ENCODE data around the gene EXOC3. TPM values are rescaled to one million over a fixed set of nuclear protein-coding genes. Genes with fewer than 3 reads are reported as not detected.

Gene EXOC3
- total RNA-seq, 1 experiment from 2014 or later, result 60.1 TPM

DNA sequence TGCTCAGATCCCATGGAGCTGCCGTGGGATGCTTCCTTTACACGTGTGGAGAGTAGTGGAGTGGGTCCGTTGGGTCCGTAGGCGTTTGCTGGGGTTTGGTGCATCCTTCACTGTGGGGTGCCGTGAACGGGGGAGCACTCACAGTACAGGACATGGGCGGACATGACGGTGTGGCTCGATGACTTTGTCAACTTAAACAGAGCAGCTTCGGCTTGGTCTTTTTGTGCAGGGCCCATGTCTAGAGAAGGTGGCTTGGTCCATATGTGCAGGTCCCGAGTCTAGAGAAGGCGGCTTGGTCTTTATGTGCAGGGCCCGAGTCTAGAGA is 26.4 kb upstream of the EXOC3 start (continued):
- TF ChIP-seq FOXK1 (CRISPR knock-in tag; IDR thresholded peaks at IDR 0.05), result no peak
- no peak for TF ChIP-seq MYBL2 (CRISPR knock-in tag; IDR thresholded peaks at IDR 0.05)
- no peak for TF ChIP-seq TEAD4 (CRISPR knock-in tag; IDR thresholded peaks at IDR 0.05)

- no peaks in the 10 kb centered on the region; the same call in 1 of the 2 replicates for H3K27me3 Mint-ChIP-seq (ENCODE audit: low read depth)
- no peak for ATAC-seq
- no peak overlapping the region for H3K4me3 Mint-ChIP-seq
- DNase-seq (ENCODE audit: low spot score), result no peak
- H3K36me3 Mint-ChIP-seq, result no peaks in the 10 kb centered on the region
- H3K9me3 Mint-ChIP-seq, result no peaks in the 10 kb centered on the region
- peaks cover 18% of the 10 kb centered on the region for H3K4me1 Mint-ChIP-seq
- TF ChIP-seq NR2C2 (CRISPR knock-in tag; IDR thresholded peaks at IDR 0.05), result no peak
- no peak for TF ChIP-seq TEAD1 (CRISPR knock-in tag; IDR thresholded peaks at IDR 0.05)
- TF ChIP-seq SP1 (CRISPR knock-in tag; conservative IDR thresholded peaks at IDR 0.05), result no peak
- TF ChIP-seq CBFB (CRISPR knock-in tag; IDR thresholded peaks at IDR 0.05; ENCODE audit: low read depth), result no peak
- TF ChIP-seq ATF6 (CRISPR knock-in tag; IDR thresholded peaks at IDR 0.05), result no peak
- TF ChIP-seq ZNF219 (CRISPR knock-in tag; IDR thresholded peaks at IDR 0.05; ENCODE audit: borderline replicate concordance), result no peak
- TF ChIP-seq ESRRA (CRISPR knock-in tag; IDR thresholded peaks at IDR 0.05; ENCODE audit: borderline replicate concordance), result no peak
- TF ChIP-seq, protein P1, sequence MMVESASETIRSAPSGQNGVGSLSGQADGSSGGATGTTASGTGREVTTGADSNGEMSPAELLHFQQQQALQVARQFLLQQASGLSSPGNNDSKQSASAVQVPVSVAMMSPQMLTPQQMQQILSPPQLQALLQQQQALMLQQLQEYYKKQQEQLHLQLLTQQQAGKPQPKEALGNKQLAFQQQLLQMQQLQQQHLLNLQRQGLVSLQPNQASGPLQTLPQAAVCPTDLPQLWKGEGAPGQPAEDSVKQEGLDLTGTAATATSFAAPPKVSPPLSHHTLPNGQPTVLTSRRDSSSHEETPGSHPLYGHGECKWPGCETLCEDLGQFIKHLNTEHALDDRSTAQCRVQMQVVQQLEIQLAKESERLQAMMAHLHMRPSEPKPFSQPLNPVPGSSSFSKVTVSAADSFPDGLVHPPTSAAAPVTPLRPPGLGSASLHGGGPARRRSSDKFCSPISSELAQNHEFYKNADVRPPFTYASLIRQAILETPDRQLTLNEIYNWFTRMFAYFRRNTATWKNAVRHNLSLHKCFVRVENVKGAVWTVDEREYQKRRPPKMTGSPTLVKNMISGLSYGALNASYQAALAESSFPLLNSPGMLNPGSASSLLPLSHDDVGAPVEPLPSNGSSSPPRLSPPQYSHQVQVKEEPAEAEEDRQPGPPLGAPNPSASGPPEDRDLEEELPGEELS (CRISPR knock-in tag; IDR thresholded peaks at IDR 0.05), result no peak
- no peak for TF ChIP-seq MYBL2 (CRISPR knock-in tag; IDR thresholded peaks at IDR 0.05)
- no peak for TF ChIP-seq FOXP1 (CRISPR knock-in tag; IDR thresholded peaks at IDR 0.05; ENCODE audit: borderline replicate concordance)
- no peak for TF ChIP-seq PRRX2 (CRISPR knock-in tag; IDR thresholded peaks at IDR 0.05)
- no peak for TF ChIP-seq AR (CRISPR knock-in tag; IDR thresholded peaks at IDR 0.05)
- ChIA-PET POLR2A (no interaction called here), CTCF (interaction anchor here (0.8 to 2.1 kb wide), 4 partner anchors 11 to 29 kb away, joined by 3 to 12 read pairs (median 4); no protein-coding TSS in a partner anchor)
- no peak overlapping the region for H3K27ac Mint-ChIP-seq
These were observed 25.4 kb upstream of the EXOC3 start for GRCh38 chr5:417301-418161.

GRCh38 chr5:418162-419121 is 24.5 kb upstream of the EXOC3 start:
- TF ChIP-seq USF1 (CRISPR knock-in tag; IDR thresholded peaks at IDR 0.05), result peak; percentile 49; the same call in 1 of the 2 replicates
- no peak for TF ChIP-seq ESRRA (CRISPR knock-in tag; IDR thresholded peaks at IDR 0.05; ENCODE audit: borderline replicate concordance)
- TF ChIP-seq USF2 (CRISPR knock-in tag; IDR thresholded peaks at IDR 0.05), result peak; percentile 56; the same call in 1 of the 2 replicates
- no peak for TF ChIP-seq RORB (CRISPR knock-in tag; IDR thresholded peaks at IDR 0.05)
- H3K27ac Mint-ChIP-seq, result no peak overlapping the region
- DNase-seq (ENCODE audit: low spot score), result peak; percentile 17
- no peaks in the 10 kb centered on the region; the same call in 1 of the 2 replicates for H3K27me3 Mint-ChIP-seq (ENCODE audit: low read depth)
- ChIA-PET CTCF (interaction anchor here (0.6 to 2.1 kb wide), 6 partner anchors 10 to 251 kb away, joined by 3 to 12 read pairs (median 3); no protein-coding TSS in a partner anchor), POLR2A (no interaction called here)
- no peaks in the 10 kb centered on the region for H3K9me3 Mint-ChIP-seq
- no peak overlapping the region for H3K4me3 Mint-ChIP-seq
- peaks cover 18% of the 10 kb centered on the region for H3K4me1 Mint-ChIP-seq
- no peak for ATAC-seq
- H3K36me3 Mint-ChIP-seq, result no peaks in the 10 kb centered on the region

All from WTC11 (cell line).